Smooth muscle cell (in vitro differentiated cells): ENCODE data around the gene DPH6. TPM values are rescaled to one million over a fixed set of nuclear protein-coding genes. Genes with fewer than 3 reads are reported as not detected.

Experiments used
- DNase-seq: peaks from one replicate; lab custom pipeline; 2025; ENCODE audit not compliant: unreplicated experiment; lab: John Stamatoyannopoulos, UW
- H2AFZ ChIP-seq: fragments of 200-600 bp; sonication (generic); 2 replicates; pipeline ENCODE4 v1.6.0; 2016; ENCODE audit warnings: antibody characterized with exemption, low read depth, mild to moderate bottlenecking
- H3F3A ChIP-seq: fragments of 200-600 bp; sonication (generic); 2 replicates; pipeline ENCODE4 v1.6.0; 2017; ENCODE audit warnings: antibody characterized with exemption, low read depth
- H3K27ac ChIP-seq: fragments of 200-600 bp; sonication (generic); 2 replicates; pipeline ENCODE4 v1.5.1; 2016; ENCODE audit warnings: low read depth, mild to moderate bottlenecking
- H3K27me3 ChIP-seq: fragments of 200-600 bp; sonication (generic); 2 replicates; pipeline ENCODE4 v1.6.1; 2016; ENCODE audit warnings: low read depth, mild to moderate bottlenecking
- H3K36me3 ChIP-seq: fragments of 200-600 bp; sonication (generic); 2 replicates; pipeline ENCODE4 v1.5.1; 2016; ENCODE audit warnings: low read depth
- H3K4me1 ChIP-seq: fragments of 200-600 bp; sonication (generic); 2 replicates; pipeline ENCODE4 v1.5.1; 2016; ENCODE audit warnings: low read depth
- H3K4me2 ChIP-seq: fragments of 200-600 bp; sonication (generic); 2 replicates; pipeline ENCODE4 v1.6.0; 2016; ENCODE audit warnings: mild to moderate bottlenecking
- H3K4me3 ChIP-seq: fragments of 200-600 bp; sonication (generic); 2 replicates; pipeline ENCODE4 v1.5.1; 2016; ENCODE audit warnings: mild to moderate bottlenecking
- H3K79me2 ChIP-seq: fragments of 200-600 bp; sonication (generic); 2 replicates; pipeline ENCODE4 v1.6.0; 2016; ENCODE audit warnings: low read depth, mild to moderate bottlenecking
- H3K9ac ChIP-seq: fragments of 200-600 bp; sonication (generic); 2 replicates; pipeline ENCODE4 v1.6.0; 2016; ENCODE audit warnings: low read depth
- H3K9me3 ChIP-seq: fragments of 200-600 bp; sonication (generic); replicated peaks from 2 replicates; pipeline ENCODE4 v1.5.1; 2016; ENCODE audit warnings: low read depth
- H4K20me1 ChIP-seq: fragments of 200-600 bp; sonication (generic); 2 replicates; pipeline ENCODE4 v1.6.0; 2016; ENCODE audit warnings: low read depth
- WGBS: methylation state at CpG from one replicate; pipeline ENCODE4 v1.1.7; 2016; ENCODE audit warnings: low lambda C conversion rate; 5-methylcytosine and 5-hydroxymethylcytosine counted together
- polyA plus RNA-seq: library from polyadenylated mRNA; unstranded; fragments of >200 nt; fragmentation: Nextera tagmentation; extraction: Ambion mirVana; gene quantifications from 2 replicates; pipeline ENCODE4 v1.2.1, GENCODE V29; 2016
- total RNA-seq: library from RNA; depleted of rRNA; stranded (reverse); fragments of >200 nt; gene quantifications from 2 replicates; pipeline ENCODE4 v1.2.3, GENCODE V29; 2014
- TF ChIP-seq, protein P1 (sequence below): fragments of 200-600 bp; sonication (generic); IDR thresholded peaks from 2 replicates; pipeline ENCODE4 v1.5.1; 2017; ENCODE audit warnings: borderline replicate concordance, mild to moderate bottlenecking, antibody characterized with exemption; ENCODE audit not compliant: insufficient read depth, poor library complexity, severe bottlenecking

DPH6 gene
- total and polyA plus RNA-seq, 2 experiments from 2014 or later: 4.0 to 19.9 TPM

DNA sequence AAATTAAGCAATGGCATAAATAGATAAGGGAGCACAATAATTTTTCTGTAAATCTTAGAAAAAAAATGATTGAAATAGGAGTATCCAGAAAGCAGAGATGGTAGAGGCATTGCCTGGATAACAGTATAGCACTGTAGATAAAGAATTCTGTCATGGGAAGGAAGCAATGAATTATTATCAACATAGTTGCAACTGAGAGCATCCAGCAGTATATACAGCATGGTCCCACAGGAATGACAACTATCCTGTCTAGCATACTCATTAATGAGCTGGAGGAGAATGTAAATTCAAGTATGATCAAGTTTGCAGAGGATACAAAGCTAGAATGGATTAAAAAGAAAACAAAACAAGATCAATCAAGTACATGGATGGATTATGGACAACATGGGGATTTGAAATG lies 90.8 kb downstream of the DPH6 start:
- DNase-seq: no peak
- H3K9me3 ChIP-seq: no peaks in the 10 kb centered on the region
- H3K4me2 ChIP-seq: peak overlapping the region; percentile 18
- H3K4me1 ChIP-seq: no peaks in the 10 kb centered on the region
- H3K4me3 ChIP-seq: no peak overlapping the region
- no peak overlapping the region for H2AFZ ChIP-seq
- H3K9ac ChIP-seq: no peak overlapping the region
- no peaks in the 10 kb centered on the region for H3K27me3 ChIP-seq
- no peak overlapping the region for H3K27ac ChIP-seq
- H3K36me3 ChIP-seq: no peaks in the 10 kb centered on the region
- H4K20me1 ChIP-seq: no peaks in the 10 kb centered on the region
- no peaks in the 10 kb centered on the region for H3K79me2 ChIP-seq
- no peaks in the 10 kb centered on the region for H3F3A ChIP-seq
- TF ChIP-seq, protein P1, sequence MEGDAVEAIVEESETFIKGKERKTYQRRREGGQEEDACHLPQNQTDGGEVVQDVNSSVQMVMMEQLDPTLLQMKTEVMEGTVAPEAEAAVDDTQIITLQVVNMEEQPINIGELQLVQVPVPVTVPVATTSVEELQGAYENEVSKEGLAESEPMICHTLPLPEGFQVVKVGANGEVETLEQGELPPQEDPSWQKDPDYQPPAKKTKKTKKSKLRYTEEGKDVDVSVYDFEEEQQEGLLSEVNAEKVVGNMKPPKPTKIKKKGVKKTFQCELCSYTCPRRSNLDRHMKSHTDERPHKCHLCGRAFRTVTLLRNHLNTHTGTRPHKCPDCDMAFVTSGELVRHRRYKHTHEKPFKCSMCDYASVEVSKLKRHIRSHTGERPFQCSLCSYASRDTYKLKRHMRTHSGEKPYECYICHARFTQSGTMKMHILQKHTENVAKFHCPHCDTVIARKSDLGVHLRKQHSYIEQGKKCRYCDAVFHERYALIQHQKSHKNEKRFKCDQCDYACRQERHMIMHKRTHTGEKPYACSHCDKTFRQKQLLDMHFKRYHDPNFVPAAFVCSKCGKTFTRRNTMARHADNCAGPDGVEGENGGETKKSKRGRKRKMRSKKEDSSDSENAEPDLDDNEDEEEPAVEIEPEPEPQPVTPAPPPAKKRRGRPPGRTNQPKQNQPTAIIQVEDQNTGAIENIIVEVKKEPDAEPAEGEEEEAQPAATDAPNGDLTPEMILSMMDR: no peak

DNA sequence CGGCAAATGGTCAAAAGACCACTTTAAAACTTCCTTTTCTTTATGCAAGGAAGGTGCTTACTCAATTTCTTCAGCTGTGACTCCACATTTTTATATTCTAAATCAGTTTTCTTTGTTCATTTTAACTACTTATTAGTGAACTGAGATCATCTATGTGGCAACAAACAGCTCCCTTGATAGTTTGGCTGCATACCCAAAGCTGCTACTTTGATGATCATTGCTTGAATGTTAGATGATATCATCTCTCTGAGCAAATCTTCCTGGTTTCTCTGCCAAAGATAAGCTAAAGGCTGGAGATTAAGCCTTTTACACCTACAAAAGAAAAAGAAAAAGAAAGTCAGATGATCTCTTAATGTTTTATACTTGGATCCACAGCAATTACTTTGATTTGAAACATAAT lies 95.5 kb downstream of the DPH6 start:
- Histone ChIP-seq H3K4me2 (no peak overlapping the region), H4K20me1 (no peaks in the 10 kb centered on the region), H3K27ac (no peak overlapping the region), H3K79me2 (no peaks in the 10 kb centered on the region), H2AFZ (no peak overlapping the region), H3K4me3 (no peak overlapping the region), H3K36me3 (no peaks in the 10 kb centered on the region), H3F3A (no peaks in the 10 kb centered on the region), H3K9me3 (no peaks in the 10 kb centered on the region), H3K9ac (no peak overlapping the region), H3K27me3 (no peaks in the 10 kb centered on the region), H3K4me1 (no peaks in the 10 kb centered on the region)
- no peak for DNase-seq
- TF ChIP-seq, protein P1: no peak
- WGBS: 87% methylated on average over 1 of the region's 1 CpG

GRCh38 chr15:35448294-35448693 lies 97.7 kb downstream of the DPH6 start:
- H3K4me2 ChIP-seq: no peak overlapping the region
- H2AFZ ChIP-seq: no peak overlapping the region
- WGBS: 96% methylated on average over 1 of the region's 1 CpG
- H3K36me3 ChIP-seq: no peaks in the 10 kb centered on the region
- no peaks in the 10 kb centered on the region for H3K27me3 ChIP-seq
- no peaks in the 10 kb centered on the region for H3K79me2 ChIP-seq
- no peak overlapping the region for H3K27ac ChIP-seq
- no peak overlapping the region for H3K9ac ChIP-seq
- no peaks in the 10 kb centered on the region for H4K20me1 ChIP-seq
- H3K4me3 ChIP-seq: no peak overlapping the region
- H3F3A ChIP-seq: no peaks in the 10 kb centered on the region
- H3K4me1 ChIP-seq: no peaks in the 10 kb centered on the region
- H3K9me3 ChIP-seq: no peaks in the 10 kb centered on the region
- TF ChIP-seq, protein P1: no peak
- no peak for DNase-seq

DNA sequence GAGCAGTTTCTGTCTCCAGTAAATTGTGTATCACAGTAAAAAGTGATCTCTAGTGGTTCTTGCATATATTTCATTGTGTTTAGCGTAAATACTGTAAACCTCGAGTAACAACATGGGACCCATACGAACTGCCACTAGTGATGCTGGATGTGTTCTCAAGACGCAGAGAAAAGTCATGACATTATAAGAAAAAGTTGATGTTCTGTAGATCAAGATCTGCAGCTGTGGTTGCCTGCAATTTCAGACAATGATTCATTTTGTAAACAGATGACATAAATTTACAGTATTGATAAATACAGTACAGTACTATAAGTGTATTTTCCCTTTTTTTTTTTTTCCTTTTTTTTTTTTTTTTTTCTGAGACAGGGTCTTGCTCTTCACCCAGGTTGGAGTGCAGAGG lies 100.1 kb downstream of the DPH6 start:
- no peak for DNase-seq
- Histone ChIP-seq H3K4me2 (no peak overlapping the region), H3K27me3 (no peaks in the 10 kb centered on the region), H3K9ac (no peak overlapping the region), H2AFZ (no peak overlapping the region), H3K9me3 (no peaks in the 10 kb centered on the region), H3K36me3 (no peaks in the 10 kb centered on the region), H4K20me1 (no peaks in the 10 kb centered on the region), H3F3A (no peaks in the 10 kb centered on the region), H3K4me3 (no peak overlapping the region), H3K4me1 (no peaks in the 10 kb centered on the region), H3K79me2 (no peaks in the 10 kb centered on the region), H3K27ac (no peak overlapping the region)
- TF ChIP-seq, protein P1: no peak
- WGBS: 73% methylated on average over 4 of the region's 4 CpGs
